Keratinocyte (primary cell): ENCODE results near the gene USP26. TPM values are rescaled to one million over a fixed set of nuclear protein-coding genes. Genes with fewer than 3 reads are reported as not detected.
A peak's percentile ranks its signal among the peaks of the same experiment; 100 is the strongest.

ENCODE experiments used
- DNase-seq: peaks from one replicate; pipeline ENCODE4 v3.0.0-alpha.2; 2011; ENCODE audit warnings: low read depth, missing footprints, low spot score
- FAIRE-seq: peaks from 2 replicates; lab custom pipeline; 2011; peaks lifted over from hg19 to GRCh38; lab: Jason Lieb, UNC
- H2AFZ ChIP-seq: 2 replicates; pipeline ENCODE4 v1.6.0; 2012; ENCODE audit warnings: low read length, control low read depth, inconsistent platforms; ENCODE audit not compliant: control insufficient read depth
- H3K27ac ChIP-seq: 2 replicates; pipeline ENCODE4 v1.5.1; 2011; ENCODE audit warnings: low read length; ENCODE audit not compliant: control insufficient read depth, insufficient read depth
- H3K27me3 ChIP-seq: 3 replicates; pipeline ENCODE4 v1.6.0; 2011; ENCODE audit warnings: low read length; ENCODE audit not compliant: control insufficient read depth, insufficient read depth; ENCODE audit errors: extremely low read depth
- H3K36me3 ChIP-seq, 2 experiments: 2 replicates in 1 of 2; 3 replicates in 1 of 2; pipeline ENCODE4 v1.5.1; 2011; ENCODE audit warnings: low read length in 2 of 2, mild to moderate bottlenecking in 1 of 2; ENCODE audit not compliant: control insufficient read depth in 2 of 2, insufficient read depth in 2 of 2; ENCODE audit errors: extremely low read depth in 1 of 2
- H3K4me1 ChIP-seq: 3 replicates; pipeline ENCODE4 v1.5.1; 2011; ENCODE audit warnings: low read length; ENCODE audit not compliant: control insufficient read depth, insufficient read depth; ENCODE audit errors: extremely low read depth
- H3K4me2 ChIP-seq: 3 replicates; pipeline ENCODE4 v1.6.0; 2011; ENCODE audit warnings: low read depth, low read length; ENCODE audit not compliant: control insufficient read depth, insufficient read depth; ENCODE audit errors: extremely low read depth
- H3K4me3 ChIP-seq, 3 experiments: fragments of 200-600 bp in 1 of 3; sonication (generic) in 1 of 3; 2 replicates in 2 of 3; 3 replicates in 1 of 3; pipeline ENCODE4 v1.5.1; 2011 to 2016; ENCODE audit warnings: low read length in 3 of 3, mild to moderate bottlenecking in 3 of 3, control low read depth in 2 of 3, inconsistent platforms in 1 of 3, low read depth in 1 of 3, mixed read lengths in 1 of 3, mixed run types in 1 of 3, moderate library complexity in 1 of 3; ENCODE audit not compliant: control insufficient read depth in 2 of 3, insufficient read depth in 2 of 3; ENCODE audit errors: extremely low read depth in 1 of 3
- H3K79me2 ChIP-seq: 2 replicates; pipeline ENCODE4 v1.6.0; 2012; ENCODE audit warnings: low read length; ENCODE audit not compliant: control insufficient read depth, insufficient read depth
- H3K9ac ChIP-seq: 3 replicates; pipeline ENCODE4 v1.6.0; 2011; ENCODE audit warnings: low read length; ENCODE audit not compliant: control insufficient read depth, insufficient read depth; ENCODE audit errors: extremely low read depth
- H3K9me1 ChIP-seq: 3 replicates; pipeline ENCODE4 v1.6.0; 2011; ENCODE audit warnings: low read length; ENCODE audit not compliant: control insufficient read depth, insufficient read depth; ENCODE audit errors: extremely low read depth
- H3K9me3 ChIP-seq: 2 replicates; pipeline ENCODE4 v1.5.1; 2012; ENCODE audit warnings: low read depth, low read length; ENCODE audit not compliant: control insufficient read depth
- H4K20me1 ChIP-seq: 3 replicates; pipeline ENCODE4 v1.6.0; 2011; ENCODE audit warnings: low read length; ENCODE audit not compliant: control insufficient read depth, insufficient read depth; ENCODE audit errors: extremely low read depth
- EZH2 ChIP-seq: IDR thresholded peaks from one replicate; pipeline ENCODE4 v1.6.1; 2012; ENCODE audit warnings: inconsistent platforms, mild to moderate bottlenecking, low read length, moderate library complexity
- dilution Hi-C: fragments of 300-500 bp; cut with MboI; formaldehyde crosslinking; loops from one replicate; pipeline ENCODE4 v1.7.0; 2020; ENCODE audit warnings: low sequenced_read_pairs; ENCODE audit not compliant: extremely low pct_ligation_motif_present
- polyA plus RNA-seq, 5 experiments: library from polyadenylated mRNA; depleted of rRNA in 3 of 5; stranded (reverse) in 3 of 5; stranded (forward) in 1 of 5; unstranded in 1 of 5; fragments of >200 nt; gene quantifications; 1 replicate in 1 of 5; 2 replicates in 3 of 5; 3 replicates in 1 of 5; pipeline versions ENCODE4 v1.2.1 to v1.2.3, GENCODE V29; 2011 to 2012; ENCODE audit warnings: missing spikeins in 2 of 5, low read depth in 1 of 5, low replicate concordance in 1 of 5
- TF ChIP-seq, protein P1 (sequence below), 3 experiments: IDR thresholded peaks in 1 of 3; conservative IDR thresholded peaks in 1 of 3; optimal IDR thresholded peaks in 1 of 3; 2 replicates in 2 of 3; 3 replicates in 1 of 3; pipeline versions ENCODE3 to v1.5.1; 2011; ENCODE audit warnings: low read length in 3 of 3, mild to moderate bottlenecking in 3 of 3, moderate library complexity in 2 of 3, control low read depth in 1 of 3, inconsistent platforms in 1 of 3; ENCODE audit not compliant: insufficient read depth in 2 of 3; ENCODE audit errors: extremely low read depth in 1 of 3

Gene USP26
- polyA plus RNA-seq, 1 donor (not counting 4 experiments of a cell fraction or from before 2014, with no cell fraction given), result not detected

DNA sequence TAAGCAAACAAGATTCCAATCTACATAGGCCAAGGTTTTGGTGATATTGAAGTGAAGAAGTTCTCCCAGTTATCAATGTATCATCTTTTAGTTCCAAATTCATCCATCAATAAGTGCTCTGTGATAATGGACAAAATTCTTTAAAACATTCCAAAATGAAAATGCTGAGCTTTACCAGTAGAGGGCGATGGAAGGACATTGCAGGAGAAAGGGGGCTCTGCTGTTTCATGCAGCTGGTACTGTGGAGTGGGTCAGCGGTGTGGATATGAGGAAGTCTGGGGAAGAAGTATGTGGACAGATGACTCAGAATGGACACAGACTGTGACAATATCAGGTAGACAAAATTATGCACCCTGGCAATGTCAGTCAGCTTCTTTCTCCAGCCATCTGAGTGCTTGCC, 91.9 kb downstream of the USP26 start:
- DNase-seq (no peak), FAIRE-seq (no peak)
- Histone ChIP-seq H3K4me1 (no peaks in the 10 kb centered on the region), H3K27ac (no peak overlapping the region), H3K9me1 (no peaks in the 10 kb centered on the region), H3K4me3 (no peak overlapping the region), H3K9me3 (no peaks in the 10 kb centered on the region), H4K20me1 (no peaks in the 10 kb centered on the region), H3K36me3 (no peaks in the 10 kb centered on the region), H2AFZ (no peak overlapping the region), H3K27me3 (no peaks in the 10 kb centered on the region), H3K4me2 (no peak overlapping the region), H3K79me2 (no peaks in the 10 kb centered on the region), H3K9ac (no peak overlapping the region)
- TF ChIP-seq, protein P1, sequence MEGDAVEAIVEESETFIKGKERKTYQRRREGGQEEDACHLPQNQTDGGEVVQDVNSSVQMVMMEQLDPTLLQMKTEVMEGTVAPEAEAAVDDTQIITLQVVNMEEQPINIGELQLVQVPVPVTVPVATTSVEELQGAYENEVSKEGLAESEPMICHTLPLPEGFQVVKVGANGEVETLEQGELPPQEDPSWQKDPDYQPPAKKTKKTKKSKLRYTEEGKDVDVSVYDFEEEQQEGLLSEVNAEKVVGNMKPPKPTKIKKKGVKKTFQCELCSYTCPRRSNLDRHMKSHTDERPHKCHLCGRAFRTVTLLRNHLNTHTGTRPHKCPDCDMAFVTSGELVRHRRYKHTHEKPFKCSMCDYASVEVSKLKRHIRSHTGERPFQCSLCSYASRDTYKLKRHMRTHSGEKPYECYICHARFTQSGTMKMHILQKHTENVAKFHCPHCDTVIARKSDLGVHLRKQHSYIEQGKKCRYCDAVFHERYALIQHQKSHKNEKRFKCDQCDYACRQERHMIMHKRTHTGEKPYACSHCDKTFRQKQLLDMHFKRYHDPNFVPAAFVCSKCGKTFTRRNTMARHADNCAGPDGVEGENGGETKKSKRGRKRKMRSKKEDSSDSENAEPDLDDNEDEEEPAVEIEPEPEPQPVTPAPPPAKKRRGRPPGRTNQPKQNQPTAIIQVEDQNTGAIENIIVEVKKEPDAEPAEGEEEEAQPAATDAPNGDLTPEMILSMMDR (optimal IDR thresholded peaks at IDR 0.05 in 1 of 3, IDR thresholded peaks at IDR 0.05 in 1 of 3, conservative IDR thresholded peaks at IDR 0.05 in 1 of 3; ENCODE audit: extremely low read depth in 1 of 3, insufficient read depth in 2 of 3, low read length in 3 of 3), result peak; percentile 60 to 70 (median 61)
- no peak for TF ChIP-seq EZH2
- dilution Hi-C loops, result no loop called here

- DNase-seq (no peak), FAIRE-seq (no peak)
- no peaks in the 10 kb centered on the region for H3K9me3 ChIP-seq
- no peak overlapping the region for H3K9ac ChIP-seq
- H2AFZ ChIP-seq, result no peak overlapping the region
- H3K9me1 ChIP-seq, result no peaks in the 10 kb centered on the region
- H3K79me2 ChIP-seq, result no peaks in the 10 kb centered on the region
- TF ChIP-seq, protein P1 (optimal IDR thresholded peaks at IDR 0.05 in 1 of 3, IDR thresholded peaks at IDR 0.05 in 1 of 3, conservative IDR thresholded peaks at IDR 0.05 in 1 of 3; ENCODE audit: extremely low read depth in 1 of 3, insufficient read depth in 2 of 3, low read length in 3 of 3), result no peak
- no peak for TF ChIP-seq EZH2
- H3K27me3 ChIP-seq, result no peaks in the 10 kb centered on the region
- H3K4me1 ChIP-seq, result no peaks in the 10 kb centered on the region
- H3K27ac ChIP-seq, result no peak overlapping the region
- H4K20me1 ChIP-seq, result no peaks in the 10 kb centered on the region
- H3K4me3 ChIP-seq, result no peak overlapping the region
- no peaks in the 10 kb centered on the region for H3K36me3 ChIP-seq
- H3K4me2 ChIP-seq, result no peak overlapping the region
- dilution Hi-C loops, result no loop called here
Observed at GRCh38 chrX:132999209-132999608, 97.7 kb downstream of the USP26 start.
